T-helper 1 cell treated with Interleukin-12 subunit alpha and Interleukin-12 subunit beta and Interleukin-4 antibody, amounts not matched to agents 30 μg/mL and 1 μg/mL, for 36 hours (primary cell): ENCODE results near the gene NTSR2.

Source experiments
- H3K27ac Mint-ChIP-seq: one replicate; pipeline ENCODE4 v1.8.0; 2021; ENCODE audit warnings: mild to moderate bottlenecking, mixed read lengths
- H3K27me3 Mint-ChIP-seq: one replicate; pipeline ENCODE4 v1.8.0; 2021; ENCODE audit warnings: low read depth, mixed read lengths
- H3K36me3 Mint-ChIP-seq: one replicate; pipeline ENCODE4 v1.8.0; 2021; ENCODE audit warnings: low read depth, mixed read lengths
- H3K4me1 Mint-ChIP-seq: one replicate; pipeline ENCODE4 v1.8.0; 2021; ENCODE audit warnings: low read depth, mixed read lengths
- H3K4me3 Mint-ChIP-seq: one replicate; pipeline ENCODE4 v1.8.0; 2021; ENCODE audit warnings: mild to moderate bottlenecking, moderate library complexity, mixed read lengths
- H3K9me3 Mint-ChIP-seq: one replicate; pipeline ENCODE4 v1.8.0; 2021; ENCODE audit warnings: mixed read lengths

NTSR2 gene

GRCh38 chr2:11621410-11621809, 48.6 kb downstream of the NTSR2 start:
- Mint-ChIP-seq H3K9me3 (no peaks in the 10 kb centered on the region), H3K4me1 (no peaks in the 10 kb centered on the region), H3K4me3 (no peak overlapping the region), H3K36me3 (no peaks in the 10 kb centered on the region), H3K27ac (no peak overlapping the region), H3K27me3 (no peaks in the 10 kb centered on the region)

DNA sequence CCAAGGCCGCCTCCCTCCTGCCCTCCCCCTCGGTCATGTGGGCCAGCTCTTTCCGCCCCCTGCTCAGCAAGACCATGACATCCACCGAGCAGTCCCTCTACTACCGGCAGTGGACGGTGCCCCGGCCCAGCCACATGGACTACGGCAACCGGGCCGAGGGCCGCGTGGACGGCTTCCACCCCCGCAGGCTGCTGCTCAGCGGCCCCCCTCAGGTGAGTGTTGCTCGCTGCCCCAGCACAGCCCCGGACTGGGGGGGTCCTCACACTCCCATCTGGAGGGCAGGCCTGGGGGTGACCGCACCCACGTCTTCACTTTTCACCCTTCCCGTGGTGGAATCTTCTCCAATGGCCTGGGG, 51.3 kb downstream of the NTSR2 start:
- no peak overlapping the region for H3K27ac Mint-ChIP-seq
- H3K4me3 Mint-ChIP-seq, result no peak overlapping the region
- H3K36me3 Mint-ChIP-seq, result no peaks in the 10 kb centered on the region
- no peaks in the 10 kb centered on the region for H3K27me3 Mint-ChIP-seq
- no peaks in the 10 kb centered on the region for H3K4me1 Mint-ChIP-seq
- no peaks in the 10 kb centered on the region for H3K9me3 Mint-ChIP-seq

GRCh38 chr2:11617984-11618707, 51.8 kb downstream of the NTSR2 start:
- no peak overlapping the region for H3K4me3 Mint-ChIP-seq
- no peaks in the 10 kb centered on the region for H3K9me3 Mint-ChIP-seq
- H3K36me3 Mint-ChIP-seq, result no peaks in the 10 kb centered on the region
- H3K27ac Mint-ChIP-seq, result no peak overlapping the region
- H3K4me1 Mint-ChIP-seq, result no peaks in the 10 kb centered on the region
- H3K27me3 Mint-ChIP-seq, result no peaks in the 10 kb centered on the region

GRCh38 chr2:11617527-11617926, 52.5 kb downstream of the NTSR2 start:
- Mint-ChIP-seq H3K36me3 (no peaks in the 10 kb centered on the region), H3K4me3 (no peak overlapping the region), H3K27ac (no peak overlapping the region), H3K27me3 (no peaks in the 10 kb centered on the region), H3K9me3 (no peaks in the 10 kb centered on the region), H3K4me1 (no peaks in the 10 kb centered on the region)

- Mint-ChIP-seq H3K36me3 (no peaks in the 10 kb centered on the region), H3K27me3 (no peaks in the 10 kb centered on the region), H3K9me3 (no peaks in the 10 kb centered on the region), H3K27ac (no peak overlapping the region), H3K4me1 (no peaks in the 10 kb centered on the region), H3K4me3 (no peak overlapping the region)
Measured at GRCh38 chr2:11616851-11617415, 53.1 kb downstream of the NTSR2 start.

DNA sequence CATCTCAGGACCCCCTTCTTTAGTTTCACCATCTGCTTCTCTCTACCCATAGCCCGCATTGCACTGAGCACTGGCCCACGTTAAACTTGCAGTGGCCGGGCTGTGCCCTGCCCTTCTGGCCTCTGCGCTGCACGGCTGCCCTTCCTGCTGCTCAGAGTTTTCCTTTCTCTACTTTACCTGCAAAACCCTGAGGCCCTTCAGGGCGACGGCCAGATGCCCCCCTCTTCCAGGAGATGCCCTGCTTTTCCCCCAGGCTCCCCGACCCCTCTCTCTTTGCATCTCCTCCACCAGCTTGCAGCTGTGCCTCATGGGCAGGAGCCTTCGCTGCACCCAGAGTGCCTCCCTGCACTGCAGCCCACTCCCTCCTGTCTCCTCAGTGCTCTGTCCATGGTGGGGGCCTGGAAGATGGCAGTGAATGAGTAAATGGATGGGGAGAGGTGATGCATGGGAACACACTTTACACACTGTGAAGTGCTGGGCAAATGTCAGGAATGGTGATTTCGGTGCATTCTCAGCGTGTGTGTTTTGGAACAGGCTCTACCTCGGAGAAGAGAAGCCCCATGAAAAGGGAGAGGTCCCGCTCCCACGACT, 53.8 kb downstream of the NTSR2 start:
- no peaks in the 10 kb centered on the region for H3K4me1 Mint-ChIP-seq
- H3K27me3 Mint-ChIP-seq, result no peaks in the 10 kb centered on the region
- no peaks in the 10 kb centered on the region for H3K9me3 Mint-ChIP-seq
- no peak overlapping the region for H3K4me3 Mint-ChIP-seq
- H3K27ac Mint-ChIP-seq, result no peak overlapping the region
- H3K36me3 Mint-ChIP-seq, result no peaks in the 10 kb centered on the region

GRCh38 chr2:11615209-11615608, 54.8 kb downstream of the NTSR2 start:
- Mint-ChIP-seq H3K9me3 (no peaks in the 10 kb centered on the region), H3K4me1 (no peaks in the 10 kb centered on the region), H3K27me3 (no peaks in the 10 kb centered on the region), H3K36me3 (no peaks in the 10 kb centered on the region), H3K4me3 (no peak overlapping the region), H3K27ac (no peak overlapping the region)

- Mint-ChIP-seq H3K27me3 (no peaks in the 10 kb centered on the region), H3K36me3 (no peaks in the 10 kb centered on the region), H3K4me1 (no peaks in the 10 kb centered on the region), H3K4me3 (no peak overlapping the region), H3K9me3 (no peaks in the 10 kb centered on the region), H3K27ac (no peak overlapping the region)
Measured at GRCh38 chr2:11613297-11613696, 56.7 kb downstream of the NTSR2 start.

DNA sequence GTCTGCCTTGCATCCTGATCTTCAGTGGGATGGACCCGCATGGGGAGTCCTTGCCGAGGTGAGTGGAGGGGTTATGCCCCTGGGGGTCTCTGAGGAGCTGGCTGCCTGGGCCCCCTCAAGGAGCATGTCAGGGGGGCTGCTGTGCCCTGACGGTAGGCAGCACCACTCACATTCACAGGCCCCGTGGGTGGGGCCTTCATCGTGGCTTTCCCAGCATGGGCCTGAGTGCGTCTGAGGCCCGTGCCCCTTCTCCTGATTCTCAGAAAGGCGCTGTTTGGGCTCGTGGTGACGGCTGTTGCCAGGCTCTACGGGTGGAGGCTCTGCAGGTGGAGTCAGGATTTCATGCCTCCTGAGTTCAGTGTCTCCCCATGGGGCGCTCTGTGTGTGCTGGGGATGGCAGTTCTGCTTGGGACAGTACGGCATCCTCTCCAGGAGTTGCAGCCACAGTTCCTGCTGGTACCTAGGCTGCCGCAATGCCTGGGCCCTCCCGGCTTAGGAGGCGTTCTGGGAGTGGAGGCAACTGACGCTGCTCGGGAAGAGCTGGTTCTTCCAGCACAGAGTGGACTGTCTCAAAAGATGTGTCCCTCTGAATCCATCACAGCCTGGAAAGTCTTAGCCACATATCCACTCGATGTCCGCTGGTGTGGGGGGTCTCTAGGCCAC, 57.3 kb downstream of the NTSR2 start:
- H3K9me3 Mint-ChIP-seq, result no peaks in the 10 kb centered on the region
- H3K4me1 Mint-ChIP-seq, result no peaks in the 10 kb centered on the region
- no peaks in the 10 kb centered on the region for H3K36me3 Mint-ChIP-seq
- H3K27ac Mint-ChIP-seq, result no peak overlapping the region
- H3K27me3 Mint-ChIP-seq, result no peaks in the 10 kb centered on the region
- H3K4me3 Mint-ChIP-seq, result no peak overlapping the region

- Mint-ChIP-seq H3K27me3 (no peaks in the 10 kb centered on the region), H3K36me3 (no peaks in the 10 kb centered on the region), H3K27ac (no peak overlapping the region), H3K9me3 (no peaks in the 10 kb centered on the region), H3K4me3 (no peak overlapping the region), H3K4me1 (no peaks in the 10 kb centered on the region)
Measured at GRCh38 chr2:11611251-11611650, 58.7 kb downstream of the NTSR2 start.

- H3K4me3 Mint-ChIP-seq, result no peak overlapping the region
- no peaks in the 10 kb centered on the region for H3K9me3 Mint-ChIP-seq
- H3K36me3 Mint-ChIP-seq, result no peaks in the 10 kb centered on the region
- no peaks in the 10 kb centered on the region for H3K4me1 Mint-ChIP-seq
- H3K27ac Mint-ChIP-seq, result no peak overlapping the region
- H3K27me3 Mint-ChIP-seq, result no peaks in the 10 kb centered on the region
Measured at GRCh38 chr2:11610624-11611242, 59.3 kb downstream of the NTSR2 start.
